ENCODE measurements around the gene JAK1. TPM values are rescaled to one million over a fixed set of nuclear protein-coding genes. Genes with fewer than 3 reads are reported as not detected.

Gene JAK1
- total and polyA plus RNA-seq, 9 of the 15 experiments (the other 6 are each of a cell fraction or from before 2014, with no cell fraction given) = 9.7 to 44.1 (median 42.5) TPM

- TF ChIP-seq ZMIZ1 (IDR thresholded peaks at IDR 0.05; ENCODE audit: low read depth in 2 of 2, low read length in 2 of 2) (no peak), CC2D1A (IDR thresholded peaks at IDR 0.05) (no peak), TCF15 (CRISPR knock-in tag; IDR thresholded peaks at IDR 0.05) (no peak), REST (IDR thresholded peaks at IDR 0.05; ENCODE audit: borderline replicate concordance) (no peak), REST (CRISPR knock-in tag; IDR thresholded peaks at IDR 0.05; ENCODE audit: low read depth) (no peak)
Measured at GRCh38 chr1:64875101-64875500, 91.2 kb downstream of the JAK1 start (continued).

Measured in K562 (cell line).